GM12891 (cell line): ENCODE measurements around the gene PACSIN3.

Experiments
- POLR2A ChIP-seq: IDR thresholded peaks from 2 replicates; pipeline ENCODE4 v1.6.1; 2011; ENCODE audit warnings: low read depth, low read length, control low read depth
- POLR2AphosphoS5 ChIP-seq: IDR thresholded peaks from 2 replicates; pipeline ENCODE4 v1.6.1; 2011; ENCODE audit warnings: low read depth, low read length, control low read depth
- TAF1 ChIP-seq: IDR thresholded peaks from 2 replicates; pipeline ENCODE4 v1.6.1; 2011; ENCODE audit warnings: low read depth, low read length, control low read depth

- TF ChIP-seq POLR2AphosphoS5 = no peak
- TF ChIP-seq POLR2A = no peak
- no peak for TF ChIP-seq TAF1
Observed at GRCh38 chr11:47144541-47144940, 41.7 kb downstream of the PACSIN3 start.
